Neural crest cell (in vitro differentiated cells): ENCODE measurements around the gene CEP162. TPM values are rescaled to one million over a fixed set of nuclear protein-coding genes. Genes with fewer than 3 reads are reported as not detected.

Source experiments
- DNase-seq: peaks from one replicate; pipeline ENCODE4 v3.0.0; 2021; ENCODE audit warnings: low read depth, mixed read lengths, low spot score
- H3K27ac Mint-ChIP-seq: one replicate; pipeline ENCODE4 v1.8.0; 2021; ENCODE audit warnings: mild to moderate bottlenecking, mixed read lengths; ENCODE audit not compliant: unreplicated experiment
- H3K27me3 Mint-ChIP-seq: 2 replicates; pipeline ENCODE4 v1.8.0; 2021; ENCODE audit warnings: low read depth, mild to moderate bottlenecking, mixed read lengths
- H3K36me3 Mint-ChIP-seq: 2 replicates; pipeline ENCODE4 v1.8.0; 2021; ENCODE audit warnings: low read depth, mild to moderate bottlenecking, mixed read lengths
- H3K4me1 Mint-ChIP-seq: 2 replicates; pipeline ENCODE4 v1.8.0; 2021; ENCODE audit warnings: mixed read lengths
- H3K4me3 Mint-ChIP-seq: one replicate; pipeline ENCODE4 v1.8.0; 2021; ENCODE audit warnings: mild to moderate bottlenecking, mixed read lengths
- H3K9me3 Mint-ChIP-seq: 2 replicates; pipeline ENCODE4 v1.8.0; 2021; ENCODE audit warnings: mixed read lengths
- total RNA-seq: library from RNA; stranded (reverse); gene quantifications from 2 replicates; pipeline ENCODE4 v1.2.1, GENCODE V29; 2021
- TF ChIP-seq, protein P1 (sequence below): fragments of 200-600 bp; sonication (generic); conservative IDR thresholded peaks from 2 replicates; pipeline ENCODE4 v1.5.0; 2021; ENCODE audit warnings: antibody characterized with exemption, mild to moderate bottlenecking

The CEP162 gene
- total RNA-seq, 1 donor from 2014 or later: 19.4 TPM

DNA sequence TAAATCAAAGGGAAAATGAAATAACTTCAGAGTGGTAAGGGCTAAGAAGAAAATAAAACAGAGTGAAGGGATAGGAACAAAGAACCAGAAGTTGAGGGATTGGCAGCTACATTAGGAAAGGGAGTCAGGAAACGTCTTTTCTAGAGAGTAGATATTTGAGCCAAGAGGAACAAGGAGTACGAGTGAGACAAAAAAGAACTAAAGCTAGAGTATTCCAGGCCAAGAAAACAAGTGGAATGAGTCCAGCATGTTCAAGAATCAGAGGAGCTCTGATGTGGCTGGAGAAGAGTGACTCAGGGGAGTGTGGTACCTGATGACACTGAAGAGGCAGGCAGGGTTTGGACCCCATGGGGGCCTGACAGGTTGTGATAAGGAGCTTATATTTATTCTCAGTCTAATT, 66.3 kb downstream of the CEP162 start:
- no peaks in the 10 kb centered on the region for H3K27me3 Mint-ChIP-seq
- no peak overlapping the region for H3K27ac Mint-ChIP-seq
- TF ChIP-seq, protein P1, sequence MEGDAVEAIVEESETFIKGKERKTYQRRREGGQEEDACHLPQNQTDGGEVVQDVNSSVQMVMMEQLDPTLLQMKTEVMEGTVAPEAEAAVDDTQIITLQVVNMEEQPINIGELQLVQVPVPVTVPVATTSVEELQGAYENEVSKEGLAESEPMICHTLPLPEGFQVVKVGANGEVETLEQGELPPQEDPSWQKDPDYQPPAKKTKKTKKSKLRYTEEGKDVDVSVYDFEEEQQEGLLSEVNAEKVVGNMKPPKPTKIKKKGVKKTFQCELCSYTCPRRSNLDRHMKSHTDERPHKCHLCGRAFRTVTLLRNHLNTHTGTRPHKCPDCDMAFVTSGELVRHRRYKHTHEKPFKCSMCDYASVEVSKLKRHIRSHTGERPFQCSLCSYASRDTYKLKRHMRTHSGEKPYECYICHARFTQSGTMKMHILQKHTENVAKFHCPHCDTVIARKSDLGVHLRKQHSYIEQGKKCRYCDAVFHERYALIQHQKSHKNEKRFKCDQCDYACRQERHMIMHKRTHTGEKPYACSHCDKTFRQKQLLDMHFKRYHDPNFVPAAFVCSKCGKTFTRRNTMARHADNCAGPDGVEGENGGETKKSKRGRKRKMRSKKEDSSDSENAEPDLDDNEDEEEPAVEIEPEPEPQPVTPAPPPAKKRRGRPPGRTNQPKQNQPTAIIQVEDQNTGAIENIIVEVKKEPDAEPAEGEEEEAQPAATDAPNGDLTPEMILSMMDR: no peak
- H3K4me1 Mint-ChIP-seq: no peaks in the 10 kb centered on the region
- DNase-seq: no peak
- H3K4me3 Mint-ChIP-seq: no peak overlapping the region
- H3K36me3 Mint-ChIP-seq: peaks cover 23% of the 10 kb centered on the region
- no peaks in the 10 kb centered on the region for H3K9me3 Mint-ChIP-seq

DNA sequence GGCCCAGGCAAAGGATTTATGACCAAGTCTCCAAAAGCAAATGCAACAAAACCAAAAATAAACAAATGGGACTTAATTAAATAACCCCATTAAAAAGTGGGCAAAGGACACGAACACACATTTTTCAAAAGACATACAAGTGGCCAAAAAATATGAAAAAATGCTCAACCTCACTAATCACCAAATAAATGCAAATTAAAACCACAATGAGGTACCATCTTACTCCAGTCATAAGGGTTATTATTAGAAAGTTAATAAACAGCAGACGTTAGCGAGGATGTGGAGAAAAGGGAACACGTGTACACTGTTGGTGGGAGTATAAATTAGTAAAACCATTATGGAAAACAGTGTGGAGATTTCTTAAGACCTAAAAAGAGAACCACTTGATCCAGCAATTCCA, 71.1 kb downstream of the CEP162 start:
- no peaks in the 10 kb centered on the region for H3K9me3 Mint-ChIP-seq
- no peak overlapping the region for H3K27ac Mint-ChIP-seq
- no peaks in the 10 kb centered on the region for H3K27me3 Mint-ChIP-seq
- TF ChIP-seq, protein P1: no peak
- peaks cover 26% of the 10 kb centered on the region for H3K36me3 Mint-ChIP-seq
- DNase-seq: no peak
- H3K4me3 Mint-ChIP-seq: no peak overlapping the region
- H3K4me1 Mint-ChIP-seq: no peaks in the 10 kb centered on the region

DNA sequence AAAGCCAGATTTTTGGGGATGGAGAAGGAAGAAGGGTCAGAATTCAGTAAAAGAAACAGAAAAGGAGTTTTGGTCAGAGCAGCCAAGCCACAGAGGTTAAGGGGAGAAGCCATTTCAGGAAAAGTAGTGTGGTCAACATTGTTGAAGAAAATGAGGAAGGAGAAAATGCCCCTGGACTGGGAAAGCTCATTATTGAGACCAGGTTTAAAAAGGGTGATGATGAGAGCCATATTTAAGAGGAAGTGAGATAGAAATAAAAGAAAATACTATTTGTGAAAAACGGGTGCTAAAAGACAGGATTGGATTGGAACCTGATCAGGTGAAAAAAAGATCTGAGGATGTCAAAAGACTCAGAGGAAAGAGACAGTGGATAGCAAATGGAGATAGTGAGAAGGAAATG, 75.8 kb downstream of the CEP162 start:
- H3K4me3 Mint-ChIP-seq: no peak overlapping the region
- no peak for DNase-seq
- H3K9me3 Mint-ChIP-seq: no peaks in the 10 kb centered on the region
- TF ChIP-seq, protein P1: no peak
- H3K4me1 Mint-ChIP-seq: no peaks in the 10 kb centered on the region
- H3K27me3 Mint-ChIP-seq: no peaks in the 10 kb centered on the region
- H3K27ac Mint-ChIP-seq: no peak overlapping the region
- peaks cover 32% of the 10 kb centered on the region for H3K36me3 Mint-ChIP-seq

DNA sequence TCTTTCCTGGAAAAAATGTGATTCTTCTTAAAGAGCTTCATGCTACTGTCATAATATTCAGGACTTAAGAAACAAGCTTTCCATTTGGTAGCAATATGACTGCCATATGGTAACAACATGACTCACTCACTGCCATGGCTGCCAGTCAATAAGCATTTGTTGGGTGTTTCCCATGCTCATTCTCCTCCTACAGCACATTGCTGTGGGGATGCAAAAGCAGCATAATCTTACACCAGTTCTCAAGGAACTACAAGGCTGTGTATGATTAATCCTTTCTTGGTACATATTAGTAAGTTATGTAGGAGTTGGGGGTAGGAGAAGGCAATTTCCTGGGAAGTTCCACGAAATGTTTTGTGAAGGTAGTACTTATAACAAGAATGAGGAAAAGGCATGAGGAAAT, 76.7 kb downstream of the CEP162 start:
- Mint-ChIP-seq H3K4me3 (no peak overlapping the region), H3K36me3 (peaks cover 36% of the 10 kb centered on the region), H3K4me1 (no peaks in the 10 kb centered on the region), H3K27me3 (no peaks in the 10 kb centered on the region), H3K27ac (no peak overlapping the region), H3K9me3 (no peaks in the 10 kb centered on the region)
- TF ChIP-seq, protein P1: no peak
- DNase-seq: no peak

DNA sequence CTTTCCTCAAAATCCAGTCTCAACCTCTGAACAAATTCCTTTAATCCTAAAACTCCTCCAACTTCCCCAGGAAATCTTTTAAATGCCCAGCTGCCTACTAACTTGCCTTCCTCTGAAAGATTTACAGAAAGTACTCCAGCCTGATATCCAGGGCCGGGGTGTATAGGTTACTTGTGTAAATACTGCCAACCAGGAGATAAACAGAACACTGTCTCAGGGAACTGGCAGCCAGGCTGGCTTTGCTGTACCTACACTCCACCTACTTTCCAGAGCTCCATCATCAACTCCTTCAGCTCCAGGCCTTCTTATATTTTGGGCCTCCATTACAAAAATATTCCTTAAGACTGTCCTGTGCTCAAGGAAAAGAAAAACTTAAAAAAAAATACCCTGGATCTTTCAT, 85.9 kb downstream of the CEP162 start:
- Mint-ChIP-seq H3K27ac (no peak overlapping the region), H3K4me1 (no peaks in the 10 kb centered on the region), H3K4me3 (no peak overlapping the region), H3K9me3 (no peaks in the 10 kb centered on the region), H3K36me3 (peaks cover 11% of the 10 kb centered on the region), H3K27me3 (no peaks in the 10 kb centered on the region)
- TF ChIP-seq, protein P1: no peak
- no peak for DNase-seq

DNA sequence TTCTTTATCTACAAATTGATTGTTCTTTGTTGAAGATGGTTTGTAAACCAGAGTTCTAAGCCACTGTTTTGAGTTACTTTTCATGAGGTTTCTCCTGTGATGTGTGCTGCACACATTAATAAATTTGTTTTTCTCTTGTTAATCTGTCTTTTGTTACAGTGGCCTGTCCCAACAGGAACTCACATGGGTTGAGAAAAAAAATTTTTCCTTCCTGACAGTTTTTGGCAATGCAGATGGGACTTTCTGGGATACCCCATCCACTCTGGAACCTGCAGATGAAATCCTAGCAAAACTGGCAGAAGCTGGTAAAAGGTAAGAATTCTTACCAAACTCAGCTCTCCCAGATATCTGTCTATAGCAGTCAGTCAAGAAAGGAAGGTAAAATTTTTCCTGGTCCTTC, 88.1 kb downstream of the CEP162 start:
- Mint-ChIP-seq H3K27me3 (no peaks in the 10 kb centered on the region), H3K27ac (no peak overlapping the region), H3K4me3 (no peak overlapping the region), H3K36me3 (peaks cover 10% of the 10 kb centered on the region), H3K9me3 (no peaks in the 10 kb centered on the region), H3K4me1 (no peaks in the 10 kb centered on the region)
- no peak for DNase-seq
- TF ChIP-seq, protein P1: no peak
